Peyer's patch (tissue), 4 donors: ENCODE data around the gene HS3ST1.

ENCODE experiments used
- POLR2A ChIP-seq, 2 donors: fragments of 450-650 bp; IDR thresholded peaks; one replicate each; pipeline ENCODE4 v1.5.1; 2017; ENCODE audit warnings: antibody characterized with exemption in 2 of 2, mild to moderate bottlenecking in 2 of 2, moderate library complexity in 2 of 2
- TF ChIP-seq, protein P1 (sequence below), 6 experiments: fragments of 450-650 bp in 4 of 6; fragments of 200-600 bp in 2 of 6; sonication (generic) in 1 of 6; IDR thresholded peaks; one replicate each; pipeline ENCODE4 v1.5.1; 2017 to 2019; ENCODE audit warnings: antibody characterized with exemption in 6 of 6, mild to moderate bottlenecking in 3 of 6, moderate library complexity in 1 of 6

DNA sequence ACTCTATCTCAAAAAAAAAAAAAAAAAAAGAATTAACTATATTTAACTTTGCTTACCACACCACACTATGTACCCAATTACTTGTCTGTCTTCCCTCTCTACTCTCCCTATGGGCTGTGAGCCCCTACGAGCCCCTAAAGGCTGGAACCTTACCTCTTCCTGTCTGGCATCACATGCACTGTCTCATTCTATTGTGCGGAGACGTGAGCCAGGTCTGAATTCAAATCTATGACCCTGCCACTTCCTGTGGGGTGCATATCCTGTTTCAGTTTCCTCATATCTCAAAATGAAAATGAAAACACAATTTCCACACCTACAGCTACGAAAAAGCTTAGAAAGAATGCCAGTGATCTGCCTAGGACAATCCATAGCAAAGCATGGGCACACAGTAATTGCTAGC lies 42.9 kb upstream of the HS3ST1 start:
- TF ChIP-seq, protein P1, sequence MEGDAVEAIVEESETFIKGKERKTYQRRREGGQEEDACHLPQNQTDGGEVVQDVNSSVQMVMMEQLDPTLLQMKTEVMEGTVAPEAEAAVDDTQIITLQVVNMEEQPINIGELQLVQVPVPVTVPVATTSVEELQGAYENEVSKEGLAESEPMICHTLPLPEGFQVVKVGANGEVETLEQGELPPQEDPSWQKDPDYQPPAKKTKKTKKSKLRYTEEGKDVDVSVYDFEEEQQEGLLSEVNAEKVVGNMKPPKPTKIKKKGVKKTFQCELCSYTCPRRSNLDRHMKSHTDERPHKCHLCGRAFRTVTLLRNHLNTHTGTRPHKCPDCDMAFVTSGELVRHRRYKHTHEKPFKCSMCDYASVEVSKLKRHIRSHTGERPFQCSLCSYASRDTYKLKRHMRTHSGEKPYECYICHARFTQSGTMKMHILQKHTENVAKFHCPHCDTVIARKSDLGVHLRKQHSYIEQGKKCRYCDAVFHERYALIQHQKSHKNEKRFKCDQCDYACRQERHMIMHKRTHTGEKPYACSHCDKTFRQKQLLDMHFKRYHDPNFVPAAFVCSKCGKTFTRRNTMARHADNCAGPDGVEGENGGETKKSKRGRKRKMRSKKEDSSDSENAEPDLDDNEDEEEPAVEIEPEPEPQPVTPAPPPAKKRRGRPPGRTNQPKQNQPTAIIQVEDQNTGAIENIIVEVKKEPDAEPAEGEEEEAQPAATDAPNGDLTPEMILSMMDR (IDR thresholded peaks at IDR 0.05): no peak
- no peak for TF ChIP-seq POLR2A (IDR thresholded peaks at IDR 0.05)
